GM12873 (cell line): ENCODE measurements around the gene PDHA1.

Source experiments
- CTCF ChIP-seq: IDR thresholded peaks from 2 replicates; pipeline ENCODE4 v1.5.1; 2012; ENCODE audit warnings: low read depth, mild to moderate bottlenecking, moderate library complexity, low read length, control low read depth; ENCODE audit not compliant: insufficient read depth; ENCODE audit errors: missing control alignments

The PDHA1 gene

GRCh38 chrX:19343535-19344408 lies at the start of gene PDHA1:
PDHA1 (plus strand) TSS chrX:19343927; CDS start chrX:19344038, 111 bp downstream.
- no peak for TF ChIP-seq CTCF

- no peak for TF ChIP-seq CTCF
These were observed 40.4 kb upstream of the PDHA1 start for GRCh38 chrX:19303256-19303880.

- TF ChIP-seq CTCF: no peak
These were observed 17.2 kb upstream of the PDHA1 start for GRCh38 chrX:19326567-19326966.

GRCh38 chrX:19331831-19332230 lies 11.9 kb upstream of the PDHA1 start:
- TF ChIP-seq CTCF: no peak

- TF ChIP-seq CTCF: no peak
These were observed 10.7 kb upstream of the PDHA1 start for GRCh38 chrX:19332983-19333382.

GRCh38 chrX:19334945-19335626 lies 8.6 kb upstream of the PDHA1 start:
- TF ChIP-seq CTCF: peak; percentile 74

- TF ChIP-seq CTCF: no peak
These were observed 1.3 kb upstream of the PDHA1 start for GRCh38 chrX:19342331-19342906.
